Measurements from ENCODE around the gene E2F6.

GRCh38 chr2:11437602-11438001 lies 28.4 kb downstream of the E2F6 start:
- TF ChIP-seq POLR2AphosphoS5 (IDR thresholded peaks at IDR 0.05) (no peak), POLR2A (IDR thresholded peaks at IDR 0.05) (no peak), EP300 (IDR thresholded peaks at IDR 0.05) (no peak)
- TF ChIP-seq, protein P1, sequence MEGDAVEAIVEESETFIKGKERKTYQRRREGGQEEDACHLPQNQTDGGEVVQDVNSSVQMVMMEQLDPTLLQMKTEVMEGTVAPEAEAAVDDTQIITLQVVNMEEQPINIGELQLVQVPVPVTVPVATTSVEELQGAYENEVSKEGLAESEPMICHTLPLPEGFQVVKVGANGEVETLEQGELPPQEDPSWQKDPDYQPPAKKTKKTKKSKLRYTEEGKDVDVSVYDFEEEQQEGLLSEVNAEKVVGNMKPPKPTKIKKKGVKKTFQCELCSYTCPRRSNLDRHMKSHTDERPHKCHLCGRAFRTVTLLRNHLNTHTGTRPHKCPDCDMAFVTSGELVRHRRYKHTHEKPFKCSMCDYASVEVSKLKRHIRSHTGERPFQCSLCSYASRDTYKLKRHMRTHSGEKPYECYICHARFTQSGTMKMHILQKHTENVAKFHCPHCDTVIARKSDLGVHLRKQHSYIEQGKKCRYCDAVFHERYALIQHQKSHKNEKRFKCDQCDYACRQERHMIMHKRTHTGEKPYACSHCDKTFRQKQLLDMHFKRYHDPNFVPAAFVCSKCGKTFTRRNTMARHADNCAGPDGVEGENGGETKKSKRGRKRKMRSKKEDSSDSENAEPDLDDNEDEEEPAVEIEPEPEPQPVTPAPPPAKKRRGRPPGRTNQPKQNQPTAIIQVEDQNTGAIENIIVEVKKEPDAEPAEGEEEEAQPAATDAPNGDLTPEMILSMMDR (IDR thresholded peaks at IDR 0.05) = no peak

All from gastroesophageal sphincter (tissue), 3 donors.